SK-N-SH (cell line): ENCODE data around the gene VIPR2.

Experiments
- CTCF ChIP-seq: fragments of 200-600 bp; sonication (generic); IDR thresholded peaks from 2 replicates; pipeline ENCODE4 v1.6.1; 2017; ENCODE audit warnings: antibody characterized with exemption, mild to moderate bottlenecking, moderate library complexity
- ELF1 ChIP-seq: IDR thresholded peaks from 2 replicates; pipeline ENCODE4 v1.4.0; 2012
- EP300 ChIP-seq, 2 experiments: IDR thresholded peaks; 2 replicates each; pipeline versions ENCODE4 v1.4.0 to v1.6.1; 2012; ENCODE audit warnings: borderline replicate concordance in 1 of 2, low read depth in 1 of 2, low read length in 1 of 2
- FOXM1 ChIP-seq: IDR thresholded peaks from 2 replicates; pipeline ENCODE4 v1.4.0; 2012; ENCODE audit warnings: low read depth, mild to moderate bottlenecking
- POLR2AphosphoS5 ChIP-seq: IDR thresholded peaks from 2 replicates; pipeline ENCODE4 v1.6.1; 2012; ENCODE audit warnings: low read depth, low read length
- REST ChIP-seq: IDR thresholded peaks from 2 replicates; pipeline ENCODE4 v1.6.1; 2012; ENCODE audit warnings: mild to moderate bottlenecking, low read depth, low read length, moderate library complexity
- SIN3A ChIP-seq: IDR thresholded peaks from 2 replicates; pipeline ENCODE4 v1.6.1; 2012; ENCODE audit warnings: low read depth, mild to moderate bottlenecking, low read length, moderate library complexity, borderline replicate concordance
- TF ChIP-seq, protein P1 (sequence below): IDR thresholded peaks from 2 replicates; pipeline ENCODE4 v1.4.0; 2012; ENCODE audit warnings: low read depth, borderline replicate concordance

- no peak for TF ChIP-seq POLR2AphosphoS5
- no peak for TF ChIP-seq ELF1
- no peak for TF ChIP-seq CTCF
- TF ChIP-seq FOXM1 = no peak
- no peak for TF ChIP-seq SIN3A
- TF ChIP-seq, protein P1, sequence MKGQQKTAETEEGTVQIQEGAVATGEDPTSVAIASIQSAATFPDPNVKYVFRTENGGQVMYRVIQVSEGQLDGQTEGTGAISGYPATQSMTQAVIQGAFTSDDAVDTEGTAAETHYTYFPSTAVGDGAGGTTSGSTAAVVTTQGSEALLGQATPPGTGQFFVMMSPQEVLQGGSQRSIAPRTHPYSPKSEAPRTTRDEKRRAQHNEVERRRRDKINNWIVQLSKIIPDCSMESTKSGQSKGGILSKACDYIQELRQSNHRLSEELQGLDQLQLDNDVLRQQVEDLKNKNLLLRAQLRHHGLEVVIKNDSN = no peak
- TF ChIP-seq EP300 (IDR thresholded peaks at IDR 0.05; ENCODE audit: borderline replicate concordance in 1 of 2, low read depth in 1 of 2, low read length in 1 of 2) = no peak
- TF ChIP-seq REST = no peak
Measured at GRCh38 chr7:159125955-159126270, 18.8 kb downstream of the VIPR2 start.
